GM19023 (cell line): ENCODE measurements around the gene SERPINB13.
"Not testable (repeated sequence)": the region's sequence is repeated elsewhere in the genome, so short reads cannot be mapped to it uniquely, and the experiment has no call there.

Source experiments
- ATAC-seq: cut with Tn5 transposase; IDR thresholded peaks from one replicate; pipeline ENCODE4 v1.9.1; 2021; ENCODE audit warnings: mild to moderate bottlenecking, moderate library complexity; ENCODE audit not compliant: unreplicated experiment

The SERPINB13 gene

GRCh38 chr18:63588909-63589308, 1.8 kb downstream of the SERPINB13 start:
- no peak for ATAC-seq

DNA sequence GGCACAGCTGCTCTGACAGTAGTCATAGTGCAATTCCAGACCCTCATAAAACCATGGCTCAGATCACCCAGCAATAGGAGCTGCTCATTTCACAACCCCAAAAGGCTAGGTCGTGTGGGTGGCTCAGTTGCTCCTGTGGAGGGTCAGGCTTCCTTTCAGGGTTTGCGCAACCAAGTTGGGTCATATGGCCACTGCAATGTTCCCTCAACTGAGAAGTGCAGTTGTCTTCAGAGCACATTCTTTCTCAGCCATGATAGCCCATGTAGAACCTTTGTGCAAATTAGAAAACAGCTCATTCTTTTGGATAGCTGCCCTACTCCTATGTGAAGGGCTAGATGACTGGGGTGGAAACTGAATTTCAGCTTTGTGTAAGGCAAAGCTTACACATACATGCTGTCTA, 3.2 kb downstream of the SERPINB13 start:
- ATAC-seq: no peak

DNA sequence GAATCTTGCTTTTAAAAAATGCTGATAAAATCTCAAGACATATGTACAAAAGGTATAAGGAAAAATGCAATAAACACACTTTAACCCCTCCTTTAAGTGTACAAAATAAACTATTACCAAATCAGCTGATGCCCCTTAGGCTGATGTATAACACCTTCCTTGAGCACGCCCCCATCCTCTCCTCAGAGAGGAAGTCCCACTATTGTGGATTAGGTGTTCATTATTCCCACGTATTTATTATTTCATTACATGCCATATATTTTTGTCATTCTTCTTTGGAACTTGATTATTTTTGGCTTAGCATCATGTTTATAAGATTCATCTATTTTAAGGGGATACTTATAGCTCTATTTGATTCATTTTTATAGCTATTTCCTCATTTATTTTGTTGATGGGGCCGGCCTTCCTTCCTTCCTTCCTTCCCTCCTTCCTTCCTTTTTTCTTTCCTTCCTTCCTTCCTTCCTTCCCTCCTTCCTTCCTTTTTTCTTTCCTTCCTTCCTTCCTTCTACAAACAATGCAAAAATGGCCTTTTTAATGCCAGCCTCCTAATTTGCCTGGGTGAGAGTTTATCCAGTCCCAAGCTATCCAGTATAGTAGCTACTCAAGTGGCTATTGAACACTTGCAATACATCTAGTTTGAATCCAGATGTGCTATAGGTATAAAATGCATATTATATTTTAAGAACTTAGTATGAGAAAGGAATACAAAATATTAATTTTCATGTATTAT, 4.0 kb downstream of the SERPINB13 start:
- ATAC-seq: no peak

- ATAC-seq: no peak
Measured at GRCh38 chr18:63591725-63592124, 4.6 kb downstream of the SERPINB13 start.

- no peak for ATAC-seq
Measured at GRCh38 chr18:63592471-63592870, 5.3 kb downstream of the SERPINB13 start.

GRCh38 chr18:63596964-63597363, 9.8 kb downstream of the SERPINB13 start:
- no peak for ATAC-seq

DNA sequence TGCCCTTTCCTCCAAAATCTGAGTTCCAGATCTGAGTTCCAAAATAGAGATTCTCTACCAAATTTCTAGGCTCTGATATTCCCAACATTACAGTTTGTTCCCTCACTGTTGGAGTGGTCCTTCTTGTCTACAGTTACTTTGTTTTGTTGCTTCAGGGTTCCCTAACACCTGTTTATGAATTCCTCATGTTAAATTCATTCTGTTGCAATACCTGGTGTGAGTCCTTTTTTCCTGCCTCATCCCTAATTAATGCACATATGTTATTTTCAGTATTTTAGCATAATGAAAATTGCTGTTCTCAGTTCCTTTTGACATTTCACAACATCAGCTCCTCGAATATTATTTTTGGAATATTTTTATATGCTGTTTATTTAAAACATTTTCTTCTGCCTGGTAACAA, 16.2 kb downstream of the SERPINB13 start:
- ATAC-seq: no peak

DNA sequence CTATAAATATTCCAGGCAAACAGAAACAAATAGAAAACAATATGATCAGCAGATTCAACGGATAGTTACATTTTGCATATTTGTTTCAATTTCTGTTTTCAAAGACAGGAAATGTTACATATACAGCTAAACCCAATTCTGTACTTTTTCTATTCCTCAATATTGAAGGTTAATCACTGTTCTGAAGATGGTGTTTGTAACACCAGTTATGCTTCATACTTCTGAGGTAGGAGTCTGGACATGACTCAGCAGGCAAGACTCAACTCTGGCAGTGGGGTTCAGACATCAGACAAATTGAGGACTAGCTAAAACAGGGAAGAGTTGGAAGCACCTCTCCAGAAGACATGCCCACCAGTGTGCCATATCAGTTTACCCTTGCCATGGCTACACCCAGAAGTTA, 16.6 kb downstream of the SERPINB13 start:
- ATAC-seq: peak; percentile 81

DNA sequence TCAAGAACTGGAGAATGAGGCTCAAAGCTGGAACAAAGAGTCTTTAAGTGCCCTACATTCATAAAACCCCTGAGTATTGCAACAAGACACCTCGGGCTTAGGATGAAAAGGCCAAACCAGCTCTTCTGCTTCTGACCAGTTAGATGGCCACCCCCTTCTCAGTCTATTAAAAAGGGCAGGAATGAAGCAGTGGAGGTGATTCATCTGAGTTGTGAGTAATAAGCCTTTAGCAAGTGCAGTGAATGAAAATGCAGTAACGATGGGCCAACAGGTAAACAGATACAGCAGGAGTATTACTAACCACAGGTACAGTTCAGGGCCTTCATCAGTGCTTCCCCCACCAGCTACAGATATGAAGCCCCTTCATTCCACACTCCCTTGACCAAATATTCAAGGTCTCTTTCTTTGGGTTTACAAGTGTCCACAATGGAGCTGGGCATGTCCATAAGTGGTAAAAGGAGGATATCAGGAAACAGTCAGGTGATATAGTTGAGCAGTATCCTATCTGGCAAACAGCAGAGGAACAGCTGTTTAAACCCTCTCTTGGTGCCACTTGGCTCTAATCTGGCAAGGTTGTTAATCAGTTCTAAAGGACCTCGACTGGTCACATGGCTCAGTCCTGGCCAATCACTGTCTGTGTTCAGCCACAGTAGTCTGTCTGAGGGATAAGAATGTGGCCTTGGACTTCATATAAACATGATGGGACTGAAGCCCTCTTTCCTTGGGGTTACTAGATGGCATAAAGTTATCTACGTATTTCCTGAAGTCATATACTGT, 17.8 kb downstream of the SERPINB13 start:
- no peak for ATAC-seq

GRCh38 chr18:63606526-63606925, 19.4 kb downstream of the SERPINB13 start:
- no peak for ATAC-seq

DNA sequence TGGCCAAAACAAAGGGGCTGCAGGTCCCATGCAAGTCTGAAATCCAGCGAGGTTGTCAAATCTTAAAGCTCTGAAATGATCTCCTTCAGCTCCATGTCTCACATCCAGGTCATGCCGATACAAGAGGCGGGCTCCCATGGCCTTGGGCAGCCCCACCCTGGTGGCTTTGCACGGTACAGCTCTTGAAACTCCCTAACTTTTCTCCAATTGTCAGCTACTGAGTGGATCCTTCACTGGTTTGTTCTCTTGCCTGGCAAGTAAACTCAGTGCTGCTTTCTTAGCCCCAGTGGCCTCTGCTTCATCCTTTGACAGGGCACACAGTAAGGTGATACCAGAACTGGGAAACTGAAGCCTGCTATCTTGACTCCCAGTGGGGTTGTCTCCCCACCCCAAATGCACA, 26.3 kb downstream of the SERPINB13 start:
- ATAC-seq: no peak

- ATAC-seq: no peak
Measured at GRCh38 chr18:63617049-63617914, 30.1 kb downstream of the SERPINB13 start.

DNA sequence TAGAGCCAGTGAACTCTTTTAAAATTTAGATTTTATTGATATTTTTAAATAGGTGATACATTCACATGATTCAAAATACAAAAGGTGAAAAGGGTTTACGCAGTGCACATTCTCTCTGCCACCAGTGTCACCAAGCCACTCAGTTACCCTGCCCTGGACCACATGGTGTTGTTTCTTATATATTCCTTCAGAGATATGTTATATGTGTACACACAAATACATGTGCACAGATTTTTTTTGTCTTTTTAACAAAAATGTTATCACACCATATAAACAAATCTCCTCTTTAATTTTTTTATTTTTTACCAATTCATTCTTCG, 30.7 kb downstream of the SERPINB13 start:
- ATAC-seq: no peak

DNA sequence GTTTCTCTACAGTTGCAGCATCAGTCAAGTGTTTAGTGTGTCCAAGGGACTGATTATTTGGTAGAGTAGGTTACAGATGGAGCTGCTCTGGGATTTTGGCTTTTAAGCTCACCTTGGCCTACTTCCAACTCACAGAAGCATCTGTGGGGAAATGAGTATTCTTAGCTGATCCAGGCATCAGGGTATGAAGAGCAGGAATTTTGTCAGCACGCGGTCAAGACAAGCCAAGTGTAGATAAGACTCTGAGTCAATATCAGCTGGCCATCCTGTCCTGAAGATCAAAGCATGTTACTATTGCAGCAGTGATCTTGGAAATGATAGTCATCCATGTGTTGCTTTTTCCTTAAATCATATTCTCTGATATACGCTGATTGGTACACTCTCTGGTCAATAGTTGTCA, 32.5 kb downstream of the SERPINB13 start:
- ATAC-seq: no peak

- no peak for ATAC-seq
Measured at GRCh38 chr18:63624863-63625262, 37.7 kb downstream of the SERPINB13 start.

DNA sequence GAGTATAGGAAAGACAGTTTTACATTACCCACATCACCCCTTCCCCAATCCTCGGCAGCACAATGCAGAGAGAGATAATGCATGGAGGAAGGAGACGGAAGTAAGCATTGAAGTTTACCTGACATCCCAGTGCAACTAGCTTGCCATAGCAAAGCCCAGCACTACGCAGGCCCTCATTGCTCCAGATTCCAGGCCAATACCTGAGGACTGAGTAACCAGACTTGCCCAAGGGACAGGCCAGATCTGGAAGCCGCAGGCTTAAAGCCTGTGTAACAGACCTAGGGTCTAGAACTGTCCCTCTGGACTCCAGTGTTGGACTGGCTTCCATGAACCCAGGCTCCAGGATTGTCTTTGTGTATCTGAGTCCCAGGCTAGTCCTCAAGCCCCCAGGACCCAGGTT, 39.3 kb downstream of the SERPINB13 start:
- ATAC-seq: no peak

- no peak for ATAC-seq
Measured at GRCh38 chr18:63627819-63628218, 40.7 kb downstream of the SERPINB13 start.

- ATAC-seq: no peak
Measured at GRCh38 chr18:63637703-63638102, 50.6 kb downstream of the SERPINB13 start.

GRCh38 chr18:63641157-63641680, 54.1 kb downstream of the SERPINB13 start:
- ATAC-seq: not testable (repeated sequence)

GRCh38 chr18:63642668-63643356, 55.7 kb downstream of the SERPINB13 start:
- not testable (repeated sequence) for ATAC-seq

DNA sequence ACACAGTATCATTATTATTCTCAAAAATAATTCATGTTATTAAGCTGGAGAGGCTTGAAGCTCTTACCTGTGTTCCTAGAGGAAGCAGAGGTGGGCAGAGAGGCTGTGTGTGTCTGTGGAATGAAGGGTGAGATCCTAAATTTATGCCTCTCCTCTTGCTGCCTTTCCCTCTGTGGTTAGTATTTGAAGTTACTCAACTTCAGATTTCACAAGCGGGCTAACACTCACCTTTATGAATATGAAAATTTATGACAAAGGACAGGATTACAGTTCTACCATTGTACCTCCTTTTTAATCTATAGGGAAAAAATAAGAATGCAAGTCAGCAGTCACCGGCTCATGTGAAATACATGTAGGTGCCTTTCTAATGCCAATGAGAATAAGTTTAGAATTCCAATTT, 57.0 kb downstream of the SERPINB13 start, which contains the start of gene SERPINB4:
SERPINB4 (minus strand) TSS at position 115 of the 400 bp plus-strand sequence. CDS start 679 bp downstream, outside the sequence.
- ATAC-seq: not testable (repeated sequence)
